Keratinocyte (primary cell): ENCODE measurements around the gene DIPK1B. TPM values are rescaled to one million over a fixed set of nuclear protein-coding genes. Genes with fewer than 3 reads are reported as not detected.

ENCODE experiments used
- DNase-seq: peaks from one replicate; pipeline ENCODE4 v3.0.0-alpha.2; 2011; ENCODE audit warnings: low read depth, missing footprints, low spot score
- FAIRE-seq: peaks from 2 replicates; lab custom pipeline; 2011; peaks lifted over from hg19 to GRCh38; lab: Jason Lieb, UNC
- H2AFZ ChIP-seq: 2 replicates; pipeline ENCODE4 v1.6.0; 2012; ENCODE audit warnings: low read length, control low read depth, inconsistent platforms; ENCODE audit not compliant: control insufficient read depth
- H3K27ac ChIP-seq: 2 replicates; pipeline ENCODE4 v1.5.1; 2011; ENCODE audit warnings: low read length; ENCODE audit not compliant: control insufficient read depth, insufficient read depth
- H3K27me3 ChIP-seq: 3 replicates; pipeline ENCODE4 v1.6.0; 2011; ENCODE audit warnings: low read length; ENCODE audit not compliant: control insufficient read depth, insufficient read depth; ENCODE audit errors: extremely low read depth
- H3K36me3 ChIP-seq, 2 experiments: 2 replicates in 1 of 2; 3 replicates in 1 of 2; pipeline ENCODE4 v1.5.1; 2011; ENCODE audit warnings: low read length in 2 of 2, mild to moderate bottlenecking in 1 of 2; ENCODE audit not compliant: control insufficient read depth in 2 of 2, insufficient read depth in 2 of 2; ENCODE audit errors: extremely low read depth in 1 of 2
- H3K4me1 ChIP-seq: 3 replicates; pipeline ENCODE4 v1.5.1; 2011; ENCODE audit warnings: low read length; ENCODE audit not compliant: control insufficient read depth, insufficient read depth; ENCODE audit errors: extremely low read depth
- H3K4me2 ChIP-seq: 3 replicates; pipeline ENCODE4 v1.6.0; 2011; ENCODE audit warnings: low read depth, low read length; ENCODE audit not compliant: control insufficient read depth, insufficient read depth; ENCODE audit errors: extremely low read depth
- H3K4me3 ChIP-seq, 3 experiments: fragments of 200-600 bp in 1 of 3; sonication (generic) in 1 of 3; 2 replicates in 2 of 3; 3 replicates in 1 of 3; pipeline ENCODE4 v1.5.1; 2011 to 2016; ENCODE audit warnings: low read length in 3 of 3, mild to moderate bottlenecking in 3 of 3, control low read depth in 2 of 3, inconsistent platforms in 1 of 3, low read depth in 1 of 3, mixed read lengths in 1 of 3, mixed run types in 1 of 3, moderate library complexity in 1 of 3; ENCODE audit not compliant: control insufficient read depth in 2 of 3, insufficient read depth in 2 of 3; ENCODE audit errors: extremely low read depth in 1 of 3
- H3K79me2 ChIP-seq: 2 replicates; pipeline ENCODE4 v1.6.0; 2012; ENCODE audit warnings: low read length; ENCODE audit not compliant: control insufficient read depth, insufficient read depth
- H3K9ac ChIP-seq: 3 replicates; pipeline ENCODE4 v1.6.0; 2011; ENCODE audit warnings: low read length; ENCODE audit not compliant: control insufficient read depth, insufficient read depth; ENCODE audit errors: extremely low read depth
- H3K9me1 ChIP-seq: 3 replicates; pipeline ENCODE4 v1.6.0; 2011; ENCODE audit warnings: low read length; ENCODE audit not compliant: control insufficient read depth, insufficient read depth; ENCODE audit errors: extremely low read depth
- H3K9me3 ChIP-seq: 2 replicates; pipeline ENCODE4 v1.5.1; 2012; ENCODE audit warnings: low read depth, low read length; ENCODE audit not compliant: control insufficient read depth
- H4K20me1 ChIP-seq: 3 replicates; pipeline ENCODE4 v1.6.0; 2011; ENCODE audit warnings: low read length; ENCODE audit not compliant: control insufficient read depth, insufficient read depth; ENCODE audit errors: extremely low read depth
- CTCF ChIP-seq, 3 experiments: IDR thresholded peaks in 1 of 3; conservative IDR thresholded peaks in 1 of 3; optimal IDR thresholded peaks in 1 of 3; 2 replicates in 2 of 3; 3 replicates in 1 of 3; pipeline versions ENCODE3 to v1.5.1; 2011; ENCODE audit warnings: low read length in 3 of 3, mild to moderate bottlenecking in 3 of 3, moderate library complexity in 2 of 3, control low read depth in 1 of 3, inconsistent platforms in 1 of 3; ENCODE audit not compliant: insufficient read depth in 2 of 3; ENCODE audit errors: extremely low read depth in 1 of 3
- EZH2 ChIP-seq: IDR thresholded peaks from one replicate; pipeline ENCODE4 v1.6.1; 2012; ENCODE audit warnings: inconsistent platforms, mild to moderate bottlenecking, low read length, moderate library complexity
- dilution Hi-C: fragments of 300-500 bp; cut with MboI; formaldehyde crosslinking; loops from one replicate; pipeline ENCODE4 v1.7.0; 2020; ENCODE audit warnings: low sequenced_read_pairs; ENCODE audit not compliant: extremely low pct_ligation_motif_present
- polyA plus RNA-seq, 5 experiments: library from polyadenylated mRNA; depleted of rRNA in 3 of 5; stranded (reverse) in 3 of 5; stranded (forward) in 1 of 5; unstranded in 1 of 5; fragments of >200 nt; gene quantifications; 1 replicate in 1 of 5; 2 replicates in 3 of 5; 3 replicates in 1 of 5; pipeline versions ENCODE4 v1.2.1 to v1.2.3, GENCODE V29; 2011 to 2012; ENCODE audit warnings: missing spikeins in 2 of 5, low read depth in 1 of 5, low replicate concordance in 1 of 5

The DIPK1B gene
- polyA plus RNA-seq, 1 donor (not counting 4 experiments of a cell fraction or from before 2014, with no cell fraction given): not detected

- no peak overlapping the region for H3K4me3 ChIP-seq
- no peaks in the 10 kb centered on the region for H3K9me3 ChIP-seq
- no peak overlapping the region for H3K9ac ChIP-seq
These were observed 28.9 kb downstream of the DIPK1B start for GRCh38 chr9:136740971-136741882.

GRCh38 chr9:136741883-136742571 is 29.7 kb downstream of the DIPK1B start:
- TF ChIP-seq EZH2 (peak; percentile 93), CTCF (optimal IDR thresholded peaks at IDR 0.05 in 1 of 3, IDR thresholded peaks at IDR 0.05 in 1 of 3, conservative IDR thresholded peaks at IDR 0.05 in 1 of 3; ENCODE audit: extremely low read depth in 1 of 3, insufficient read depth in 2 of 3, low read length in 3 of 3) (no peak)
- Histone ChIP-seq H4K20me1 (no peaks in the 10 kb centered on the region), H3K4me2 (no peak overlapping the region), H3K27ac (no peak overlapping the region), H3K9me3 (no peaks in the 10 kb centered on the region), H3K9me1 (no peaks in the 10 kb centered on the region), H2AFZ (no peak overlapping the region), H3K27me3 (peaks cover 60% of the 10 kb centered on the region), H3K4me1 (no peaks in the 10 kb centered on the region), H3K79me2 (no peaks in the 10 kb centered on the region), H3K36me3 (no peaks in the 10 kb centered on the region), H3K9ac (no peak overlapping the region), H3K4me3 (no peak overlapping the region)
- dilution Hi-C loops: no loop called here
- no peak for FAIRE-seq
- no peak for DNase-seq

More at GRCh38 chr9:136740971-136741882, 28.9 kb downstream of the DIPK1B start:
- FAIRE-seq (no peak), DNase-seq (no peak)
- Histone ChIP-seq H3K27ac (no peak overlapping the region), H2AFZ (no peak overlapping the region), H3K27me3 (peaks cover 60% of the 10 kb centered on the region), H3K4me1 (no peaks in the 10 kb centered on the region), H3K79me2 (no peaks in the 10 kb centered on the region), H3K36me3 (no peaks in the 10 kb centered on the region), H4K20me1 (no peaks in the 10 kb centered on the region), H3K4me2 (no peak overlapping the region), H3K9me1 (no peaks in the 10 kb centered on the region)
- TF ChIP-seq CTCF (optimal IDR thresholded peaks at IDR 0.05 in 1 of 3, IDR thresholded peaks at IDR 0.05 in 1 of 3, conservative IDR thresholded peaks at IDR 0.05 in 1 of 3; ENCODE audit: extremely low read depth in 1 of 3, insufficient read depth in 2 of 3, low read length in 3 of 3) (no peak), EZH2 (no peak)
- dilution Hi-C loops: no loop called here
